HEK293 (cell line): ENCODE data around the gene SPATA22.

ENCODE experiments used
- CTCF ChIA-PET: fragments of 350-600 bp; formaldehyde crosslinking; extraction: SDS; loops from one replicate; lab custom pipeline; 2021; ENCODE audit warnings: antibody characterized with exemption; lab: Yijun Ruan, JAX
- POLR2A ChIA-PET: fragments of 300-600 bp; formaldehyde crosslinking; extraction: SDS; loops from one replicate; lab custom pipeline; 2020; ENCODE audit warnings: antibody characterized with exemption, inconsistent platforms; lab: Yijun Ruan, JAX
- H3K27ac ChIP-seq: fragments of 200-500 bp; sonication (Bioruptor generic); 2 replicates; pipeline ENCODE4 v1.5.1; 2014; ENCODE audit warnings: low read depth, low read length, control low read depth, inconsistent platforms; ENCODE audit errors: extremely low read depth
- H3K36me3 ChIP-seq, 2 experiments: fragments of 200-500 bp in 1 of 2; sonication (Bioruptor generic) in 1 of 2; 1 replicate in 1 of 2; 2 replicates in 1 of 2; pipeline ENCODE4 v1.5.1; 2014 to 2017; ENCODE audit warnings: inconsistent platforms in 2 of 2, low read length in 2 of 2; ENCODE audit not compliant: control insufficient read depth in 2 of 2, insufficient read depth in 1 of 2
- H3K4me1 ChIP-seq: fragments of 200-500 bp; sonication (Bioruptor generic); 2 replicates; pipeline ENCODE4 v1.5.1; 2014; ENCODE audit warnings: mild to moderate bottlenecking, low read length, inconsistent platforms; ENCODE audit not compliant: control insufficient read depth, insufficient read depth
- H3K4me3 ChIP-seq: 2 replicates; pipeline ENCODE4 v1.5.1; 2011; ENCODE audit warnings: low read depth, mild to moderate bottlenecking, control low read depth, low read length, moderate library complexity
- H3K9me3 ChIP-seq: fragments of 200-500 bp; sonication (Bioruptor generic); 2 replicates; pipeline ENCODE4 v1.5.1; 2014; ENCODE audit warnings: low read depth, low read length, inconsistent platforms; ENCODE audit not compliant: control insufficient read depth, insufficient read depth
- FEZF1 ChIP-seq: fragments of 450-650 bp; formaldehyde crosslinking; IDR thresholded peaks from 2 replicates; pipeline ENCODE4 v1.5.1; 2016; ENCODE audit warnings: missing biosample characterization, missing genetic modification characterization
- IKZF3 ChIP-seq: fragments of 450-650 bp; IDR thresholded peaks from 2 replicates; pipeline ENCODE4 v1.5.0; 2018; ENCODE audit warnings: missing biosample characterization, mild to moderate bottlenecking, missing genetic modification characterization, moderate library complexity
- KLF10 ChIP-seq: fragments of 450-650 bp; IDR thresholded peaks from 2 replicates; pipeline ENCODE4 v1.5.1; 2018; ENCODE audit warnings: missing biosample characterization, mild to moderate bottlenecking, missing genetic modification characterization
- KLF16 ChIP-seq: fragments of 450-650 bp; formaldehyde crosslinking; IDR thresholded peaks from 2 replicates; pipeline ENCODE4 v1.5.1; 2017; ENCODE audit warnings: missing biosample characterization, missing genetic modification characterization
- KLF7 ChIP-seq: fragments of 450-650 bp; formaldehyde crosslinking; IDR thresholded peaks from 2 replicates; pipeline ENCODE4 v1.5.1; 2016; ENCODE audit warnings: missing biosample characterization, missing genetic modification characterization, borderline replicate concordance
- KLF8 ChIP-seq: fragments of 450-650 bp; formaldehyde crosslinking; IDR thresholded peaks from 2 replicates; pipeline ENCODE4 v1.5.1; 2016; ENCODE audit warnings: missing biosample characterization, missing genetic modification characterization
- SP2 ChIP-seq: fragments of 450-650 bp; formaldehyde crosslinking; IDR thresholded peaks from 2 replicates; pipeline ENCODE4 v1.5.1; 2016; ENCODE audit warnings: missing biosample characterization, missing genetic modification characterization
- YY1 ChIP-seq: fragments of 450-650 bp; formaldehyde crosslinking; IDR thresholded peaks from 2 replicates; pipeline ENCODE4 v1.5.1; 2018; ENCODE audit warnings: missing biosample characterization, missing genetic modification characterization
- YY2 ChIP-seq: fragments of 450-650 bp; formaldehyde crosslinking; IDR thresholded peaks from 2 replicates; pipeline ENCODE4 v1.5.1; 2016; ENCODE audit warnings: missing biosample characterization, missing genetic modification characterization
- ZIC2 ChIP-seq: fragments of 450-650 bp; formaldehyde crosslinking; IDR thresholded peaks from 2 replicates; pipeline ENCODE4 v1.5.1; 2016; ENCODE audit warnings: missing biosample characterization, missing genetic modification characterization
- ZNF114 ChIP-seq: fragments of 450-650 bp; formaldehyde crosslinking; IDR thresholded peaks from 2 replicates; pipeline ENCODE4 v1.5.0; 2017; ENCODE audit warnings: missing biosample characterization, missing genetic modification characterization
- ZNF248 ChIP-seq: fragments of 450-650 bp; formaldehyde crosslinking; IDR thresholded peaks from 2 replicates; pipeline ENCODE4 v1.5.1; 2017; ENCODE audit warnings: missing biosample characterization, missing genetic modification characterization
- ZNF350 ChIP-seq: fragments of 450-650 bp; formaldehyde crosslinking; IDR thresholded peaks from 2 replicates; pipeline ENCODE4 v1.5.0; 2017; ENCODE audit warnings: missing biosample characterization, mild to moderate bottlenecking, missing genetic modification characterization
- ZNF426 ChIP-seq: fragments of 450-650 bp; formaldehyde crosslinking; IDR thresholded peaks from 2 replicates; pipeline ENCODE4 v1.5.1; 2017; ENCODE audit warnings: missing biosample characterization, missing genetic modification characterization, mild to moderate bottlenecking, inconsistent platforms, moderate library complexity
- ZNF530 ChIP-seq: fragments of 450-650 bp; formaldehyde crosslinking; IDR thresholded peaks from 2 replicates; pipeline ENCODE4 v1.5.1; 2016; ENCODE audit warnings: low read depth, missing biosample characterization, missing genetic modification characterization
- ZNF558 ChIP-seq: fragments of 450-650 bp; formaldehyde crosslinking; IDR thresholded peaks from 2 replicates; pipeline ENCODE4 v1.5.1; 2016; ENCODE audit warnings: missing biosample characterization, missing genetic modification characterization
- ZNF623 ChIP-seq: fragments of 450-650 bp; formaldehyde crosslinking; IDR thresholded peaks from 2 replicates; pipeline ENCODE4 v1.5.1; 2016; ENCODE audit warnings: missing biosample characterization, missing genetic modification characterization
- ZNF76 ChIP-seq: fragments of 450-650 bp; formaldehyde crosslinking; IDR thresholded peaks from 2 replicates; pipeline ENCODE4; 2016; ENCODE audit warnings: low read depth, missing biosample characterization, missing genetic modification characterization, borderline replicate concordance
- ZNF792 ChIP-seq: fragments of 450-650 bp; formaldehyde crosslinking; IDR thresholded peaks from 2 replicates; pipeline ENCODE4 v1.5.1; 2016; ENCODE audit warnings: missing biosample characterization, missing genetic modification characterization
- ZNF837 ChIP-seq: fragments of 450-650 bp; formaldehyde crosslinking; IDR thresholded peaks from 2 replicates; pipeline ENCODE4 v1.5.1; 2016; ENCODE audit warnings: missing biosample characterization, missing genetic modification characterization
- ZSCAN16 ChIP-seq: fragments of 450-650 bp; formaldehyde crosslinking; IDR thresholded peaks from 2 replicates; pipeline ENCODE4 v1.5.1; 2016; ENCODE audit warnings: missing biosample characterization, missing genetic modification characterization
- TF ChIP-seq, protein P1 (sequence below): fragments of 450-650 bp; formaldehyde crosslinking; IDR thresholded peaks from 2 replicates; pipeline ENCODE4 v1.5.1; 2016; ENCODE audit warnings: missing biosample characterization, missing genetic modification characterization, borderline replicate concordance
- TF ChIP-seq, protein P2 (sequence below): fragments of 450-650 bp; formaldehyde crosslinking; IDR thresholded peaks from 2 replicates; pipeline ENCODE4 v1.5.1; 2016; ENCODE audit warnings: missing biosample characterization, missing genetic modification characterization
- TF ChIP-seq, protein P3 (sequence below): sonication (generic); formaldehyde crosslinking; IDR thresholded peaks from 2 replicates; pipeline ENCODE4 v1.8.1; 2022; ENCODE audit warnings: mild to moderate bottlenecking, moderate library complexity, missing genetic modification reagents
- TF ChIP-seq, protein P4 (sequence below): fragments of 450-650 bp; formaldehyde crosslinking; IDR thresholded peaks from 2 replicates; pipeline ENCODE4 v1.5.1; 2016; ENCODE audit warnings: missing biosample characterization, missing genetic modification characterization, low read depth
- TF ChIP-seq, protein P5 (sequence below): fragments of 450-650 bp; formaldehyde crosslinking; IDR thresholded peaks from 2 replicates; pipeline ENCODE4 v1.5.1; 2016; ENCODE audit warnings: missing biosample characterization, missing genetic modification characterization
- TF ChIP-seq, protein P6 (sequence below): fragments of 450-650 bp; formaldehyde crosslinking; IDR thresholded peaks from 2 replicates; pipeline ENCODE4 v1.5.1; 2016; ENCODE audit warnings: missing biosample characterization, missing genetic modification characterization

SPATA22 gene

DNA sequence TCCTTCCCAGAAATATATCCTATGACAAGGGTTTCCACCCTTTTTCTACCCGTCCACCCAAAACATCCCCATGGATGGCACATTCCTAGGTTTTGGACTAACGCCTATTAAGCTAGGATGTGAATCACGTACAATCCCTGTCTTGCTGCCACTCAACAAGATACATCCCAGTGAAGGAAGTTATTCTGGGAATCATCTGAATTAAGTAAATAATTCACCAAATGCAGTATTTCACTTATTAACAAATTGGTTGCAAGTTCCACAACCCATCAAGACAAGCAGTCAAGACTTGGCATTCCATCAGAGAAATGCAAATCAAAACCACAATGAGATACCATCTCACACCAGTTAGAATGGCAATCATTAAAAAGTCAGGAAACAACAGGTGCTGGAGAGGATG is 36.2 kb upstream of the SPATA22 start (continued):
- TF ChIP-seq FEZF1 (tag by site-specific recombination) (no peak), KLF7 (tag by site-specific recombination) (no peak), KLF10 (tag by site-specific recombination) (no peak), ZNF248 (tag by site-specific recombination) (no peak), ZSCAN16 (tag by site-specific recombination) (no peak), ZNF530 (tag by site-specific recombination) (no peak), ZNF558 (tag by site-specific recombination) (no peak), ZNF426 (tag by site-specific recombination) (no peak)
- TF ChIP-seq, all 188 proteins: peak for 0

DNA sequence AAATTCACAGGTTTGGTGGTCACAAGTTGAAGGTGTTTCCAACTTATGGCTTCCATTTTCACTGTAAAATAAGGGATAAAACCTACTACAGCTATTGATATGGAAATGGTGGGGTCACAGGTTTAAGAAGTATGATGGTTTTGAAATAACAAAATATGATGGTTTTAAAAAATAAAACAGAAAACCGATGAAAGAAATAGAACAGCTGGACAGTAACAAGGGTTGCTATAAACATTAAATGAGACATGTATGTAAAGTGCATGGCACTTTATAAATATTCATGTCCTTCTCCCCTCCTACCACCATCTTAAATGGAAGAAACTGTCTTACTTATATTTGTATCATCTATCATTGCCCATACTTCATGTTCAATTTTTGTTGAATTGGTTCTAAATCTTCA is 35.5 kb upstream of the SPATA22 start:
- Histone ChIP-seq H3K4me1 (no peaks in the 10 kb centered on the region), H3K36me3 (no peaks in the 10 kb centered on the region), H3K27ac (no peak overlapping the region), H3K4me3 (no peak overlapping the region), H3K9me3 (no peaks in the 10 kb centered on the region; the same call in 1 of the 2 replicates)
- ChIA-PET CTCF (no interaction called here), POLR2A (no interaction called here)
- TF ChIP-seq ZNF623 (tag by site-specific recombination) (no peak), ZNF248 (tag by site-specific recombination) (no peak), ZNF350 (tag by site-specific recombination) (no peak), ZNF792 (tag by site-specific recombination) (no peak), ZNF837 (no peak), YY1 (tag by site-specific recombination) (no peak), SP2 (no peak), IKZF3 (tag by site-specific recombination) (no peak), FEZF1 (tag by site-specific recombination) (no peak)
- TF ChIP-seq, protein P1, sequence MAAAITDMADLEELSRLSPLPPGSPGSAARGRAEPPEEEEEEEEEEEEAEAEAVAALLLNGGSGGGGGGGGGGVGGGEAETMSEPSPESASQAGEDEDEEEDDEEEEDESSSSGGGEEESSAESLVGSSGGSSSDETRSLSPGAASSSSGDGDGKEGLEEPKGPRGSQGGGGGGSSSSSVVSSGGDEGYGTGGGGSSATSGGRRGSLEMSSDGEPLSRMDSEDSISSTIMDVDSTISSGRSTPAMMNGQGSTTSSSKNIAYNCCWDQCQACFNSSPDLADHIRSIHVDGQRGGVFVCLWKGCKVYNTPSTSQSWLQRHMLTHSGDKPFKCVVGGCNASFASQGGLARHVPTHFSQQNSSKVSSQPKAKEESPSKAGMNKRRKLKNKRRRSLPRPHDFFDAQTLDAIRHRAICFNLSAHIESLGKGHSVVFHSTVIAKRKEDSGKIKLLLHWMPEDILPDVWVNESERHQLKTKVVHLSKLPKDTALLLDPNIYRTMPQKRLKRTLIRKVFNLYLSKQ, result no peak
- TF ChIP-seq, protein P2, sequence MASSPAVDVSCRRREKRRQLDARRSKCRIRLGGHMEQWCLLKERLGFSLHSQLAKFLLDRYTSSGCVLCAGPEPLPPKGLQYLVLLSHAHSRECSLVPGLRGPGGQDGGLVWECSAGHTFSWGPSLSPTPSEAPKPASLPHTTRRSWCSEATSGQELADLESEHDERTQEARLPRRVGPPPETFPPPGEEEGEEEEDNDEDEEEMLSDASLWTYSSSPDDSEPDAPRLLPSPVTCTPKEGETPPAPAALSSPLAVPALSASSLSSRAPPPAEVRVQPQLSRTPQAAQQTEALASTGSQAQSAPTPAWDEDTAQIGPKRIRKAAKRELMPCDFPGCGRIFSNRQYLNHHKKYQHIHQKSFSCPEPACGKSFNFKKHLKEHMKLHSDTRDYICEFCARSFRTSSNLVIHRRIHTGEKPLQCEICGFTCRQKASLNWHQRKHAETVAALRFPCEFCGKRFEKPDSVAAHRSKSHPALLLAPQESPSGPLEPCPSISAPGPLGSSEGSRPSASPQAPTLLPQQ (tag by site-specific recombination), result no peak

DNA sequence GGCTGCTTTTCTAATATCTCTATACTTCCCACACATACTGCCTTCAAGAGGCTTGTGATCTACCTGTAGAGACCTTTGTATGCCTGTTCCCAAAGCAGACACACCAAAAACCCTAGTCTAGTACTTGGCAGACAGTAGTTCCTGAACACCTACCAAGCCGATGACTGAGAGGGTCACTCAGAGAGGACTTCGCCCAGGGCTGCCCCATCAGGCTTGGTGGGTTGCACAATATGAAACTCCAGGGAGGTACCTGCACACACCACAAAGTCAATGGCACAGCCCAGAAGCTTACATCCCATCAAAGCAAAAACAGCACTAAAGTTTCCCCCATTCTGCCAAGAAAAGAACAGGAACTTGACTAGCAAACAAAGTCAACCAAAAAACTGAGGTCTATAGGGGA is 34.4 kb upstream of the SPATA22 start:
- H3K27ac ChIP-seq, result no peak overlapping the region
- H3K9me3 ChIP-seq, result no peaks in the 10 kb centered on the region; the same call in 1 of the 2 replicates
- H3K36me3 ChIP-seq, result no peaks in the 10 kb centered on the region
- H3K4me1 ChIP-seq, result no peaks in the 10 kb centered on the region
- CTCF ChIA-PET, result no interaction called here
- H3K4me3 ChIP-seq, result no peak overlapping the region
- POLR2A ChIA-PET, result no interaction called here
- TF ChIP-seq ZNF114 (no peak), KLF8 (tag by site-specific recombination) (no peak), ZIC2 (tag by site-specific recombination) (no peak), ZNF76 (tag by site-specific recombination) (no peak), KLF16 (tag by site-specific recombination) (no peak), YY2 (tag by site-specific recombination) (no peak)
- TF ChIP-seq, protein P3, sequence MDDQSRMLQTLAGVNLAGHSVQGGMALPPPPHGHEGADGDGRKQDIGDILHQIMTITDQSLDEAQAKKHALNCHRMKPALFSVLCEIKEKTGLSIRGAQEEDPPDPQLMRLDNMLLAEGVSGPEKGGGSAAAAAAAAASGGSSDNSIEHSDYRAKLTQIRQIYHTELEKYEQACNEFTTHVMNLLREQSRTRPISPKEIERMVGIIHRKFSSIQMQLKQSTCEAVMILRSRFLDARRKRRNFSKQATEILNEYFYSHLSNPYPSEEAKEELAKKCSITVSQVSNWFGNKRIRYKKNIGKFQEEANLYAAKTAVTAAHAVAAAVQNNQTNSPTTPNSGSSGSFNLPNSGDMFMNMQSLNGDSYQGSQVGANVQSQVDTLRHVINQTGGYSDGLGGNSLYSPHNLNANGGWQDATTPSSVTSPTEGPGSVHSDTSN (CRISPR knock-in tag), result no peak
- TF ChIP-seq, protein P4, sequence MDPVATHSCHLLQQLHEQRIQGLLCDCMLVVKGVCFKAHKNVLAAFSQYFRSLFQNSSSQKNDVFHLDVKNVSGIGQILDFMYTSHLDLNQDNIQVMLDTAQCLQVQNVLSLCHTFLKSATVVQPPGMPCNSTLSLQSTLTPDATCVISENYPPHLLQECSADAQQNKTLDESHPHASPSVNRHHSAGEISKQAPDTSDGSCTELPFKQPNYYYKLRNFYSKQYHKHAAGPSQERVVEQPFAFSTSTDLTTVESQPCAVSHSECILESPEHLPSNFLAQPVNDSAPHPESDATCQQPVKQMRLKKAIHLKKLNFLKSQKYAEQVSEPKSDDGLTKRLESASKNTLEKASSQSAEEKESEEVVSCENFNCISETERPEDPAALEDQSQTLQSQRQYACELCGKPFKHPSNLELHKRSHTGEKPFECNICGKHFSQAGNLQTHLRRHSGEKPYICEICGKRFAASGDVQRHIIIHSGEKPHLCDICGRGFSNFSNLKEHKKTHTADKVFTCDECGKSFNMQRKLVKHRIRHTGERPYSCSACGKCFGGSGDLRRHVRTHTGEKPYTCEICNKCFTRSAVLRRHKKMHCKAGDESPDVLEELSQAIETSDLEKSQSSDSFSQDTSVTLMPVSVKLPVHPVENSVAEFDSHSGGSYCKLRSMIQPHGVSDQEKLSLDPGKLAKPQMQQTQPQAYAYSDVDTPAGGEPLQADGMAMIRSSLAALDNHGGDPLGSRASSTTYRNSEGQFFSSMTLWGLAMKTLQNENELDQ (tag by site-specific recombination), result no peak
- TF ChIP-seq, protein P5, sequence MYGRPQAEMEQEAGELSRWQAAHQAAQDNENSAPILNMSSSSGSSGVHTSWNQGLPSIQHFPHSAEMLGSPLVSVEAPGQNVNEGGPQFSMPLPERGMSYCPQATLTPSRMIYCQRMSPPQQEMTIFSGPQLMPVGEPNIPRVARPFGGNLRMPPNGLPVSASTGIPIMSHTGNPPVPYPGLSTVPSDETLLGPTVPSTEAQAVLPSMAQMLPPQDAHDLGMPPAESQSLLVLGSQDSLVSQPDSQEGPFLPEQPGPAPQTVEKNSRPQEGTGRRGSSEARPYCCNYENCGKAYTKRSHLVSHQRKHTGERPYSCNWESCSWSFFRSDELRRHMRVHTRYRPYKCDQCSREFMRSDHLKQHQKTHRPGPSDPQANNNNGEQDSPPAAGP (tag by site-specific recombination), result no peak
- TF ChIP-seq, protein P6, sequence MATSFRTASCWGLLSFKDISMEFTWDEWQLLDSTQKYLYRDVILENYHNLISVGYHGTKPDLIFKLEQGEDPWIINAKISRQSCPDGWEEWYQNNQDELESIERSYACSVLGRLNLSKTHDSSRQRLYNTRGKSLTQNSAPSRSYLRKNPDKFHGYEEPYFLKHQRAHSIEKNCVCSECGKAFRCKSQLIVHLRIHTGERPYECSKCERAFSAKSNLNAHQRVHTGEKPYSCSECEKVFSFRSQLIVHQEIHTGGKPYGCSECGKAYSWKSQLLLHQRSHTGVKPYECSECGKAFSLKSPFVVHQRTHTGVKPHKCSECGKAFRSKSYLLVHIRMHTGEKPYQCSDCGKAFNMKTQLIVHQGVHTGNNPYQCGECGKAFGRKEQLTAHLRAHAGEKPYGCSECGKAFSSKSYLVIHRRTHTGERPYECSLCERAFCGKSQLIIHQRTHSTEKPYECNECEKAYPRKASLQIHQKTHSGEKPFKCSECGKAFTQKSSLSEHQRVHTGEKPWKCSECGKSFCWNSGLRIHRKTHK (tag by site-specific recombination), result no peak
